CD4-positive, alpha-beta T cell treated with Interleukin-15 for 1 hour (primary cell): ENCODE results near the gene PANX2.

ENCODE experiments used
- DNase-seq: peaks from one replicate; pipeline ENCODE4 v3.0.0-alpha.2; 2020

The PANX2 gene

GRCh38 chr22:50217543-50218152 lies 47.1 kb downstream of the PANX2 start:
- DNase-seq: no peak

GRCh38 chr22:50218153-50218995 lies 47.8 kb downstream of the PANX2 start:
- no peak for DNase-seq

GRCh38 chr22:50218996-50219727 lies 48.6 kb downstream of the PANX2 start:
- no peak for DNase-seq

GRCh38 chr22:50219800-50220602 lies 49.5 kb downstream of the PANX2 start:
- no peak for DNase-seq

- DNase-seq: no peak
These were observed 50.3 kb downstream of the PANX2 start for GRCh38 chr22:50220603-50221409.

- no peak for DNase-seq
These were observed 51.1 kb downstream of the PANX2 start for GRCh38 chr22:50221410-50222300.

- DNase-seq: no peak
These were observed 52.0 kb downstream of the PANX2 start for GRCh38 chr22:50222508-50222907.

GRCh38 chr22:50224071-50224470 lies 53.5 kb downstream of the PANX2 start:
- no peak for DNase-seq

- DNase-seq: no peak
These were observed 54.9 kb downstream of the PANX2 start for GRCh38 chr22:50225200-50225969.

- no peak for DNase-seq
These were observed 55.7 kb downstream of the PANX2 start for GRCh38 chr22:50226063-50226874.

- DNase-seq: no peak
These were observed 56.3 kb downstream of the PANX2 start for GRCh38 chr22:50226875-50227165.

- DNase-seq: no peak
These were observed 57.2 kb downstream of the PANX2 start for GRCh38 chr22:50227579-50228215.

GRCh38 chr22:50228366-50228765 lies 57.8 kb downstream of the PANX2 start:
- DNase-seq: no peak

- DNase-seq: no peak
These were observed 58.8 kb downstream of the PANX2 start for GRCh38 chr22:50229370-50229769.
